BLaER1 treated with 17β-estradiol and CSF1 and Interleukin-3, amounts not matched to agents 10 nM and 100 nM (cell line): Measurements from ENCODE around the gene ASPDH.
A peak's percentile ranks its signal among the peaks of the same experiment; 100 is the strongest.
"Not testable (repeated sequence)": the region's sequence is repeated elsewhere in the genome, so short reads cannot be mapped to it uniquely, and the experiment has no call there.

Source experiments
- H3K27ac ChIP-seq, 11 experiments: shearing (Covaris generic); formaldehyde crosslinking; 2 replicates each; pipeline ENCODE4 v1.8.1; 2022
- H3K27me3 ChIP-seq, 11 experiments: shearing (Covaris generic); formaldehyde crosslinking; 2 replicates each; pipeline ENCODE4 v1.8.1; 2022
- H3K36me3 ChIP-seq, 11 experiments: shearing (Covaris generic); formaldehyde crosslinking; 2 replicates each; pipeline ENCODE4 v1.8.1; 2022
- H3K4me1 ChIP-seq, 10 experiments: shearing (Covaris generic); formaldehyde crosslinking; 2 replicates each; pipeline ENCODE4 v1.8.1; 2022
- H3K4me2 ChIP-seq, 11 experiments: shearing (Covaris generic); formaldehyde crosslinking; 2 replicates each; pipeline ENCODE4 v1.8.1; 2022
- H3K4me3 ChIP-seq, 10 experiments: shearing (Covaris generic); formaldehyde crosslinking; 2 replicates each; pipeline ENCODE4 v1.8.1; 2022
- H3K9ac ChIP-seq, 11 experiments: shearing (Covaris generic); formaldehyde crosslinking; 2 replicates each; pipeline ENCODE4 v1.8.1; 2022
- H3K9me3 ChIP-seq, 11 experiments: shearing (Covaris generic); formaldehyde crosslinking; replicated peaks in 1 of 11; 2 replicates each; pipeline ENCODE4 v1.8.1; 2022
- H4K20me1 ChIP-seq, 11 experiments: shearing (Covaris generic); formaldehyde crosslinking; 2 replicates each; pipeline ENCODE4 v1.8.1; 2022
- Cebpa-rat ChIP-seq, 11 experiments: shearing (Covaris generic); IDR thresholded peaks; 2 replicates each; pipeline ENCODE4 v1.8.1; 2022

ASPDH gene

DNA sequence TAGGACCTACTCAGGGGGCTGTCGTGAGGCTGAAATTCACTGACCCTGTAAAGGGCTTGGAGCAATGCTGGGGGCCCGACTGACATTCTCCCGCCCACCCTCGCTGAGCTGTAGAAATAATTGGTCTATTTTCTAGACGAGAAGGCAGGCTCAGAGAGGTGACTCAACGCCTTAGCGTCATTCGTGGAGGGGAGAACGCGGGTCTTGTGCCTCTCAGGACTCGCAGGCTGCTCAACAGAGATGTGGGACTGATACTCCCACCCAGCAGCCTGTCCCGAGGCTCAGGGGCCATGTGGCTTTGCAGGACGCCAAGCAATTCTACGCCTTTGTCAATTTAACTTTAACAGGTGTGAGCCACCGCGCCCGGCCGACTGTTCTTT is 23.6 kb upstream of the ASPDH start:
- H3K4me1 ChIP-seq, result peaks cover 0 to 27% (median 20%) of the 10 kb centered on the region in 10 experiments; a peak in 17 of 20 replicates
- no peak overlapping the region for H3K27ac ChIP-seq
- H3K36me3 ChIP-seq, result peaks cover 0 to 6% (median 0%) of the 10 kb centered on the region in 11 experiments; a peak in 4 of 22 replicates
- H4K20me1 ChIP-seq, result no peaks in the 10 kb centered on the region
- H3K9ac ChIP-seq, result no peak overlapping the region
- TF ChIP-seq Cebpa-rat (IDR thresholded peaks at IDR 0.05), result no peak
- H3K4me2 ChIP-seq, result no peak overlapping the region
- H3K9me3 ChIP-seq, result peaks cover 16 to 22% (median 20%) of the 10 kb centered on the region in 11 experiments
- H3K27me3 ChIP-seq, result 0 out of 22 replicates have a peak, but pooled peaks cover 0 to 6% (median 0%) of the 10 kb centered on the region in 11 experiments
- no peak overlapping the region for H3K4me3 ChIP-seq

- no peak overlapping the region for H3K4me3 ChIP-seq
- no peak overlapping the region for H3K27ac ChIP-seq
- peaks cover 20 to 27% (median 26%) of the 10 kb centered on the region in 11 experiments for H3K9me3 ChIP-seq
- no peak for TF ChIP-seq Cebpa-rat (IDR thresholded peaks at IDR 0.05)
- peaks cover 0 to 6% (median 0%) of the 10 kb centered on the region in 11 experiments; a peak in 4 of 22 replicates for H3K36me3 ChIP-seq
- H3K27me3 ChIP-seq, result 0 out of 22 replicates have a peak, but pooled peaks cover 0 to 3% (median 0%) of the 10 kb centered on the region in 11 experiments
- H3K4me1 ChIP-seq, result peaks cover 0 to 22% (median 15%) of the 10 kb centered on the region in 10 experiments; a peak in 16 of 20 replicates
- no peak overlapping the region; a peak in 1 of 22 replicates for H3K9ac ChIP-seq
- no peaks in the 10 kb centered on the region for H4K20me1 ChIP-seq
- peak overlapping the region in 2 of 11 experiments; percentile 18 to 36; a peak in 3 of 22 replicates for H3K4me2 ChIP-seq
Measured at GRCh38 chr19:50536662-50537305, 23.1 kb upstream of the ASPDH start.

- no peak for TF ChIP-seq Cebpa-rat (IDR thresholded peaks at IDR 0.05)
- H3K9me3 ChIP-seq, result peaks cover 23 to 34% (median 28%) of the 10 kb centered on the region in 11 experiments
Measured at GRCh38 chr19:50535672-50536187, 22.0 kb upstream of the ASPDH start.

GRCh38 chr19:50534478-50534877 is 20.8 kb upstream of the ASPDH start:
- H3K27me3 ChIP-seq, result no peaks in the 10 kb centered on the region

More at GRCh38 chr19:50535672-50536187, 22.0 kb upstream of the ASPDH start:
- H3K9ac ChIP-seq, result no peak overlapping the region; a peak in 1 of 22 replicates
- peaks cover 0 to 15% (median 9%) of the 10 kb centered on the region in 10 experiments; a peak in 9 of 20 replicates for H3K4me1 ChIP-seq
- H3K36me3 ChIP-seq, result peaks cover 0 to 6% (median 0%) of the 10 kb centered on the region in 11 experiments; a peak in 4 of 22 replicates
- no peak overlapping the region for H3K27ac ChIP-seq
- peak overlapping the region in 4 of 11 experiments; percentile 6 to 36 (median 15); a peak in 5 of 22 replicates for H3K4me2 ChIP-seq
- no peaks in the 10 kb centered on the region for H4K20me1 ChIP-seq
- no peaks in the 10 kb centered on the region for H3K27me3 ChIP-seq
- H3K4me3 ChIP-seq, result no peak overlapping the region

DNA sequence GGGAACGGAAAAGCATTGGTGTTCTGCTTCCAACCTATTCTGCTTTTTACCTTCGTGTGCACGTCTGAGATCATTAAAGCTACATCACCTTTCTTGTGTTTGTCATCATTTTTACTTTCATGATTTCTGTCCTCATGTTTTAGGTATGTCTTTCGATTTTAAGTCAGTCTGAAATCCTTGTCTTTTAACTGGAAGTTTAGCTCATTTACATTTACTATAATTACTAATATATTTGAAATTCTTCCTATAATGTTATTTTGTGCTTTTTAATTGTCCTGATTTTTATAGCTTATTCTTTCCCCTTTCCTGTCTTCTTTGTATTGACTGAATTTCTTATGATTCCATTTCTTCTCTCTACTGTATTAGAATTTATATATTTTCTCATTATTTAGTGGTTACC is 19.2 kb upstream of the ASPDH start:
- no peak overlapping the region for H3K9ac ChIP-seq
- peaks cover 23 to 34% (median 28%) of the 10 kb centered on the region in 11 experiments for H3K9me3 ChIP-seq
- no peak for TF ChIP-seq Cebpa-rat (IDR thresholded peaks at IDR 0.05)
- H4K20me1 ChIP-seq, result no peaks in the 10 kb centered on the region
- H3K4me1 ChIP-seq, result peaks cover 0 to 22% (median 9%) of the 10 kb centered on the region in 10 experiments; a peak in 10 of 20 replicates
- no peak overlapping the region for H3K4me3 ChIP-seq
- no peaks in the 10 kb centered on the region for H3K27me3 ChIP-seq
- no peak overlapping the region for H3K27ac ChIP-seq
- H3K4me2 ChIP-seq, result no peak overlapping the region
- peaks cover 0 to 6% (median 0%) of the 10 kb centered on the region in 11 experiments; a peak in 4 of 22 replicates for H3K36me3 ChIP-seq

More at GRCh38 chr19:50534478-50534877, 20.8 kb upstream of the ASPDH start:
- Histone ChIP-seq H4K20me1 (no peaks in the 10 kb centered on the region), H3K27ac (no peak overlapping the region), H3K4me2 (no peak overlapping the region), H3K36me3 (peaks cover 0 to 6% (median 0%) of the 10 kb centered on the region in 11 experiments; a peak in 4 of 22 replicates), H3K4me3 (no peak overlapping the region), H3K9ac (no peak overlapping the region), H3K4me1 (peaks cover 0 to 15% (median 9%) of the 10 kb centered on the region in 10 experiments; a peak in 9 of 20 replicates), H3K9me3 (peaks cover 23 to 34% (median 28%) of the 10 kb centered on the region in 11 experiments)
- no peak for TF ChIP-seq Cebpa-rat (IDR thresholded peaks at IDR 0.05)

DNA sequence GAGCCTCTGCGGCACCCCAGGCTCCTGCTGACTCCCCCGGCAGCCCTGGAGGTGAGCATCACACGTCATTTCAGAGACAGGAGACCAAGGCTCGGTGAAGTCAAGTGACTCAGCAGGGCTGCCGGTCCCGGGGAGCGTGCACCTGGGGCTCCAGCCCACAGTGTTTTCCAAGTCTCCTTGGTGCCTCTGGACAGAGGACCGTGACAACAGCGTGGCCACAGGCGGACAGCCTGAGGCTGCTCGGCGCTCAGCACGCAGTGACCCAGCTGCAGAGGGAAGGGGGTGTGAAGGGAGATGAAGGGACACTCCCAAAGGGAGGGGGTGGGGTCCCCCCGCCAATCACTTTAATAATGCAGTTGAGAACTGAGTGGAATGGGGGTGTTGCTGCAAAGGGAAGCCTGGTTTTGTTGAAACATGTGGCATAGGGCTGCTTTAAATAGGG is 17.5 kb upstream of the ASPDH start:
- Histone ChIP-seq H3K27me3 (no peaks in the 10 kb centered on the region), H4K20me1 (no peaks in the 10 kb centered on the region), H3K27ac (no peak overlapping the region), H3K4me3 (no peak overlapping the region), H3K9me3 (peaks cover 23 to 34% (median 28%) of the 10 kb centered on the region in 11 experiments), H3K36me3 (peaks cover 0 to 6% (median 0%) of the 10 kb centered on the region in 11 experiments; a peak in 4 of 22 replicates), H3K4me2 (no peak overlapping the region), H3K4me1 (peaks cover 0 to 20% (median 9%) of the 10 kb centered on the region in 10 experiments; a peak in 13 of 20 replicates), H3K9ac (no peak overlapping the region)
- no peak for TF ChIP-seq Cebpa-rat (IDR thresholded peaks at IDR 0.05)

DNA sequence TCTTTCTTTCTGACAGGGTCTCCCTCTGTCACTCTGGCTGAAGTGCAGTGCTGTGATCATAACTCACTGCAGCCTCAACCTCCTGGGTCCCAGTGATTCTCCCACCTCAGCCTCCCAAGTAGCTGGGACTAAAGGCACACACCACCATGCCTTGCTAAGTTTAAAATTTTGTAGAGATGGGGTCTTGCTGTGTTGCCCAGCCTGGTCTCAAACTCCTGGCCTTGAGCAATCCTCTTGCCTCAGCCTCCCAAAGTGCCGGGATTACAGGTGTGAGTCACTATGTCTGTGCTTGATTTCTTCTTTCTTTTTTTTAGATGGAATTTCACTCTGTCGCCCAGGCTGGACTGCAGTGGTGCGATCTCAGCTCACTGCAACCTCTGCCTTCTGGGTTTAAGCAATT is 14.3 kb upstream of the ASPDH start:
- not testable (repeated sequence) for H3K27ac ChIP-seq, H3K27me3 ChIP-seq, H4K20me1 ChIP-seq, H3K4me3 ChIP-seq, H3K9ac ChIP-seq, H3K36me3 ChIP-seq
- H3K9me3 ChIP-seq, result peaks cover 14 to 20% (median 17%) of the 10 kb centered on the region in 11 experiments
- peaks cover 0 to 19% (median 5%) of the 10 kb centered on the region in 10 experiments; a peak in 8 of 20 replicates for H3K4me1 ChIP-seq
- peak overlapping the region in 1 of 11 experiments; percentile 37; a peak in 1 of 22 replicates for H3K4me2 ChIP-seq

DNA sequence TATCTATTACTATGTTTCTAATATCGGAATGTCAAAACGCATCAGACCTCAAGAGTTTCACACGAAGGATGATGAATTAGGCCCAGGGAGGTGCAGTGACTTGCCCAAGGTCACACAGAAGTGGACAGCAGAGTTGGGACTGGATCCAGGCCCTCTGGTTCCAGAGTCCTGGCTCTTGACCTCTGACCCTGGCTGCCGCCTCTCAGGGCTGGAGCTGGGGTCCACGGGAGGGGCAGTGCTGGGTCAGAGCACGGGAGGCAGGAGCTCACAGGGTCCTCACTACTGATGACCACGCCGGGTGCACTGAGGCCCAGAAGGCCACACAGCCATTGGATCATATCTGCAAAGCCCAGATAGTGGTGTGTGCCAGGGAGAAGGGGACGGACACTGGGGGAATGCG is 9.2 kb upstream of the ASPDH start:
- no peak for TF ChIP-seq Cebpa-rat (IDR thresholded peaks at IDR 0.05)
- H3K27me3 ChIP-seq, result no peaks in the 10 kb centered on the region
- no peak overlapping the region for H3K4me3 ChIP-seq
- H3K4me2 ChIP-seq, result no peak overlapping the region
- H4K20me1 ChIP-seq, result no peaks in the 10 kb centered on the region
- peaks cover 0 to 13% (median 0%) of the 10 kb centered on the region in 11 experiments; a peak in 5 of 22 replicates for H3K36me3 ChIP-seq
- H3K4me1 ChIP-seq, result peaks cover 0 to 12% (median 5%) of the 10 kb centered on the region in 10 experiments; a peak in 8 of 20 replicates
- peaks cover 0 to 15% (median 13%) of the 10 kb centered on the region in 11 experiments; a peak in 15 of 22 replicates for H3K9me3 ChIP-seq
- no peak overlapping the region for H3K27ac ChIP-seq
- H3K9ac ChIP-seq, result no peak overlapping the region; a peak in 1 of 22 replicates
